NCI-H1694 (cell line): ENCODE data around the gene FOXP1.
"Not testable (repeated sequence)": the region's sequence is repeated elsewhere in the genome, so short reads cannot be mapped to it uniquely, and the experiment has no call there.

Experiments used
- DNase-seq: peaks from one replicate; lab custom pipeline; 2025; lab: John Stamatoyannopoulos, UW

FOXP1 gene

GRCh38 chr3:71330505-71330904, 253.0 kb downstream of the FOXP1 start:
- no peak for DNase-seq

GRCh38 chr3:71329817-71330216, 253.7 kb downstream of the FOXP1 start:
- no peak for DNase-seq

GRCh38 chr3:71328926-71329325, 254.6 kb downstream of the FOXP1 start:
- DNase-seq, result no peak

- no peak for DNase-seq
These were observed 255.6 kb downstream of the FOXP1 start for GRCh38 chr3:71327936-71328335.

- DNase-seq, result no peak
These were observed 257.8 kb downstream of the FOXP1 start for GRCh38 chr3:71325715-71326114.

GRCh38 chr3:71324224-71324623, 259.3 kb downstream of the FOXP1 start:
- not testable (repeated sequence) for DNase-seq

- no peak for DNase-seq
These were observed 260.0 kb downstream of the FOXP1 start for GRCh38 chr3:71323558-71323957.

GRCh38 chr3:71322154-71322553, 261.4 kb downstream of the FOXP1 start:
- no peak for DNase-seq

GRCh38 chr3:71319771-71320170, 263.8 kb downstream of the FOXP1 start:
- DNase-seq, result no peak

- no peak for DNase-seq
These were observed 265.1 kb downstream of the FOXP1 start for GRCh38 chr3:71318458-71318827.

GRCh38 chr3:71317749-71318457, 265.6 kb downstream of the FOXP1 start:
- no peak for DNase-seq

GRCh38 chr3:71317140-71317539, 266.4 kb downstream of the FOXP1 start:
- no peak for DNase-seq

GRCh38 chr3:71316066-71316777, 267.3 kb downstream of the FOXP1 start:
- DNase-seq, result no peak

GRCh38 chr3:71315431-71315830, 268.1 kb downstream of the FOXP1 start:
- DNase-seq, result no peak

- DNase-seq, result no peak
These were observed 269.7 kb downstream of the FOXP1 start for GRCh38 chr3:71313844-71314243.

GRCh38 chr3:71312461-71312860, 271.1 kb downstream of the FOXP1 start:
- DNase-seq, result no peak

- no peak for DNase-seq
These were observed 271.9 kb downstream of the FOXP1 start for GRCh38 chr3:71311661-71312046.

- DNase-seq, result no peak
These were observed 272.4 kb downstream of the FOXP1 start for GRCh38 chr3:71310980-71311660.

- DNase-seq, result no peak
These were observed 273.1 kb downstream of the FOXP1 start for GRCh38 chr3:71310359-71310979.

- no peak for DNase-seq
These were observed 273.6 kb downstream of the FOXP1 start for GRCh38 chr3:71309886-71310285.

GRCh38 chr3:71309342-71309741, 274.2 kb downstream of the FOXP1 start:
- no peak for DNase-seq

GRCh38 chr3:71308836-71309235, 274.7 kb downstream of the FOXP1 start:
- no peak for DNase-seq
